Measurements from ENCODE around the gene C20orf141.

DNA sequence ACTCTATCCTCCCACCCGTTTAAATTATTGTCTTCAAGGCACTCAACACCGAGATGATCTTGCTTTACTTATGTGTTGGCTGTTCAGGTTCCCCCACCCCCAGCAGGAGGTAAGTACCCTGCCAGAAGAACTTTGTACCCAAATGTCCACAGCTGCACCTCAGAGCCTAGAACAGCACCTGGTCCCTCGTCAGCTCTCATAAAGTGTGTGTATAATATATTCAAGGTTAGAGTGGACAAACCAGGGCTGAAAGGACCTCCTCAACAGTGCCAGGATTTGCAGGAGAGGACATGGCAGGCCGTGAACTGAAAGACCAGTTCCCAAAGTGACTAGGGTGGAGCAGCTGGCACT lies 8.5 kb upstream of the C20orf141 start:
- TF ChIP-seq, protein P1, sequence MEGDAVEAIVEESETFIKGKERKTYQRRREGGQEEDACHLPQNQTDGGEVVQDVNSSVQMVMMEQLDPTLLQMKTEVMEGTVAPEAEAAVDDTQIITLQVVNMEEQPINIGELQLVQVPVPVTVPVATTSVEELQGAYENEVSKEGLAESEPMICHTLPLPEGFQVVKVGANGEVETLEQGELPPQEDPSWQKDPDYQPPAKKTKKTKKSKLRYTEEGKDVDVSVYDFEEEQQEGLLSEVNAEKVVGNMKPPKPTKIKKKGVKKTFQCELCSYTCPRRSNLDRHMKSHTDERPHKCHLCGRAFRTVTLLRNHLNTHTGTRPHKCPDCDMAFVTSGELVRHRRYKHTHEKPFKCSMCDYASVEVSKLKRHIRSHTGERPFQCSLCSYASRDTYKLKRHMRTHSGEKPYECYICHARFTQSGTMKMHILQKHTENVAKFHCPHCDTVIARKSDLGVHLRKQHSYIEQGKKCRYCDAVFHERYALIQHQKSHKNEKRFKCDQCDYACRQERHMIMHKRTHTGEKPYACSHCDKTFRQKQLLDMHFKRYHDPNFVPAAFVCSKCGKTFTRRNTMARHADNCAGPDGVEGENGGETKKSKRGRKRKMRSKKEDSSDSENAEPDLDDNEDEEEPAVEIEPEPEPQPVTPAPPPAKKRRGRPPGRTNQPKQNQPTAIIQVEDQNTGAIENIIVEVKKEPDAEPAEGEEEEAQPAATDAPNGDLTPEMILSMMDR (conservative IDR thresholded peaks at IDR 0.05; ENCODE audit: low read depth, low read length) = no peak
- no peak for TF ChIP-seq EZH2 (IDR thresholded peaks at IDR 0.05; ENCODE audit: borderline replicate concordance, low read depth, low read length, poor library complexity, severe bottlenecking)

All from A673 (cell line).